ENCODE data around the gene GPRIN3. TPM values are rescaled to one million over a fixed set of nuclear protein-coding genes. Genes with fewer than 3 reads are reported as not detected.

Gene GPRIN3
- total RNA-seq, 1 experiment from 2014 or later = 0.48 TPM

DNA sequence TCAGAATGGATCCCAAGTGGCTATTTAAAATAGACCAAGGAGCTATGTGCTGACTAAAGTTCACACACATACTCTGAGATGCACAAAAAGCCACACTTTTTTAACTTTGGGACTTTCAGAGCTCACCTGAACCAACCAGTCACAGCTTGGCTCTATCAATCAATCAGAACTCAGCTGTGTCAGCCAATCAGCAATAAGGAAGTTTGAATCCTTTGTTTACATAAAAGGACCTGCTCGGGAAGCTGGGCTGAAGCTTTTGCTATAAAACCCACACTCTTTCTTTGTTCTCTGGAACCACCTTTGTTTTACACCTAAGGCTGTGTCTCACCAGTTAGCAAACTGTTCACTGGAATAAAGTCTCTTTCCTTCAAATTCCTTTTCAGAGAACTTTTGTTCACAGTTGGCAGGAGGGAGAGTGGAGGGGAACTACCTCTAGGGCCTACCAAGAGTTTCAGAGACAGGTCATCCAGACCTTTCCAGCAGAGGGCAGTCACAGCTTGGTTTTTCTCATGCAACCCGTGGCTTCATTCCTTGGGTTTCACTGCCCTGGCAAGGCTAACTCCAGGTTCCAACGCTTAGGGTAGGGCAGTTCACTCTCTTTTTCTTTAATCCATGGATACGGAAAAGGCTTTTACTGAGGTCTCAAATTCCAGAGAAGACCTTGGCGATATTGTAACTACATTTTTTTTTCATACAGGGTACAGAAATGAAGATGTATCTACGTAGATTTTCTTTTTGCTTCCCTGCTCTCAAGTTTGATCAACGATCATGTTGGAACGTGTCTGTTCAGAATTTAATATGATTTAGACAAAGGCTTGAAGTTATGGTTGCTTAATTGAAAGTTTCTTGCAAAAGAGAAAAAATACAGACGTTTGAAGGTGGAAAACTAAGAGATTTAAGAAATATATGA, 80.7 kb downstream of the GPRIN3 start:
- Histone ChIP-seq H3K9me3 (ENCODE audit: control insufficient read depth, low read depth, low read length) (no peaks in the 10 kb centered on the region), H3K23ac (ENCODE audit: insufficient read length, low read depth, low read length) (no peak overlapping the region), H3K4me2 (ENCODE audit: insufficient read depth, insufficient read length, low read length) (no peak overlapping the region), H3T11ph (ENCODE audit: low read length) (no peak overlapping the region), H2BK20ac (ENCODE audit: low read depth, low read length, poor library complexity, severe bottlenecking) (no peak overlapping the region), H3K27ac (ENCODE audit: insufficient read length, low read depth, low read length) (no peak overlapping the region), H3K9ac (ENCODE audit: extremely low read depth, insufficient read length, low read length) (no peak overlapping the region), H2BK5ac (ENCODE audit: insufficient read length, low read length) (no peak overlapping the region), H2BK12ac (ENCODE audit: insufficient read length, low read depth, low read length) (no peak overlapping the region), H2BK15ac (ENCODE audit: low read depth, low read length) (no peak overlapping the region), H2BK120ac (ENCODE audit: low read depth, low read length, poor library complexity, severe bottlenecking) (no peak overlapping the region), H3K18ac (ENCODE audit: insufficient read length, low read depth, low read length) (no peak overlapping the region), H3K23me2 (ENCODE audit: insufficient read length, low read depth, low read length, poor library complexity, severe bottlenecking) (no peaks in the 10 kb centered on the region), H3K27me3 (ENCODE audit: insufficient read depth, low read length) (no peaks in the 10 kb centered on the region), H3K79me1 (ENCODE audit: insufficient read depth, low read depth, low read length, poor library complexity, severe bottlenecking) (no peaks in the 10 kb centered on the region), H3K56ac (ENCODE audit: insufficient read length, low read depth, low read length) (no peak overlapping the region), H3K79me2 (ENCODE audit: insufficient read depth, low read length) (no peaks in the 10 kb centered on the region), H3K4ac (ENCODE audit: low read depth, low read length) (no peak overlapping the region), H2AFZ (ENCODE audit: low read length) (peak overlapping the region; percentile 89), H4K91ac (ENCODE audit: insufficient read length, low read depth, low read length) (no peak overlapping the region), H3K4me1 (ENCODE audit: insufficient read depth, low read length) (no peaks in the 10 kb centered on the region), H4K20me1 (ENCODE audit: control insufficient read depth, insufficient read depth, insufficient read length) (no peaks in the 10 kb centered on the region), H2AK5ac (ENCODE audit: insufficient read length, low read length) (no peak overlapping the region), H3K14ac (ENCODE audit: insufficient read depth, low read length) (no peak overlapping the region), H4K5ac (ENCODE audit: insufficient read length, low read depth, low read length) (no peak overlapping the region), H4K8ac (replicated peaks; ENCODE audit: insufficient read length, low read depth, low read length) (no peak overlapping the region)
- peaks cover 0 to 1% of the 10 kb centered on the region in 2 experiments; a peak in 2 of 5 replicates for H3K9me3 Mint-ChIP-seq
- H3K36me3 Mint-ChIP-seq (ENCODE audit: insufficient read depth in 1 of 3, low read depth in 3 of 3) = no peaks in the 10 kb centered on the region
- DNase-seq = peak; percentile 87
- H3K4me3 Mint-ChIP-seq = no peak overlapping the region
- H3K27ac Mint-ChIP-seq = no peak overlapping the region; a peak in 1 of 7 replicates
- H3K27me3 Mint-ChIP-seq (ENCODE audit: low read depth) = no peaks in the 10 kb centered on the region
- whole genome bisulfite sequencing (ENCODE audit: extremely low coverage, insufficient read length, low lambda C conversion rate) = no CpG with 5 or more reads among the region's 9 CpGs
- peak; percentile 88 for TF ChIP-seq CTCF (conservative IDR thresholded peaks at IDR 0.05)
- peaks cover 0 to 9% of the 10 kb centered on the region in 2 experiments; a peak in 2 of 4 replicates for H3K4me1 Mint-ChIP-seq

Data from H9 (cell line).